Activated B cell treated with CpG ODN at 0.5 μM for 24 hours (primary cell): ENCODE results near the gene CLDN22. TPM values are rescaled to one million over a fixed set of nuclear protein-coding genes. Genes with fewer than 3 reads are reported as not detected.

Experiments
- ATAC-seq: fragments of 200-7000 bp; cut with Tn5 transposase; one replicate; pipeline ENCODE4 v1.10.0; 2021; ENCODE audit warnings: low read depth, mild to moderate bottlenecking, moderate library complexity
- CTCF ChIA-PET: fragments of 350-600 bp; sonication (Branson Sonifier 250); formaldehyde crosslinking; loops from one replicate; lab custom pipeline; 2021; ENCODE audit warnings: antibody characterized with exemption; lab: Charles Lee
- POLR2A ChIA-PET: fragments of 350-600 bp; sonication (Branson Sonifier 250); formaldehyde crosslinking; loops from one replicate; lab custom pipeline; 2021; ENCODE audit warnings: antibody characterized with exemption; lab: Charles Lee
- DNase-seq: peaks from one replicate; pipeline ENCODE4 v3.0.0; 2022
- H3K27ac Mint-ChIP-seq: one replicate; pipeline ENCODE4 v1.8.0; 2020; ENCODE audit warnings: mixed read lengths
- H3K27me3 Mint-ChIP-seq: one replicate; pipeline ENCODE4 v1.8.0; 2021; ENCODE audit warnings: mixed read lengths
- H3K36me3 Mint-ChIP-seq: one replicate; pipeline ENCODE4 v1.8.0; 2021; ENCODE audit warnings: low read depth, mixed read lengths
- H3K4me1 Mint-ChIP-seq: one replicate; pipeline ENCODE4 v1.8.0; 2021; ENCODE audit warnings: mixed read lengths
- H3K4me3 Mint-ChIP-seq: one replicate; pipeline ENCODE4 v1.8.0; 2020; ENCODE audit warnings: mild to moderate bottlenecking, mixed read lengths
- H3K9me3 Mint-ChIP-seq: one replicate; pipeline ENCODE4 v1.8.0; 2020; ENCODE audit warnings: mixed read lengths
- CTCF ChIP-seq: fragments of 200-600 bp; IDR thresholded peaks from one replicate; pipeline ENCODE4 v1.8.0; 2022; ENCODE audit warnings: antibody characterized with exemption, mild to moderate bottlenecking
- intact Hi-C: fragments of 100-400 bp; cut with micrococcal nuclease; formaldehyde crosslinking; loops from one replicate; pipeline ENCODE4 v1.15.1; 2024
- total RNA-seq: library from RNA; stranded (reverse); gene quantifications from 2 replicates; pipeline ENCODE4 v1.2.3, GENCODE V29; 2022

Gene CLDN22
- total RNA-seq, 1 donor from 2014 or later: not detected

DNA sequence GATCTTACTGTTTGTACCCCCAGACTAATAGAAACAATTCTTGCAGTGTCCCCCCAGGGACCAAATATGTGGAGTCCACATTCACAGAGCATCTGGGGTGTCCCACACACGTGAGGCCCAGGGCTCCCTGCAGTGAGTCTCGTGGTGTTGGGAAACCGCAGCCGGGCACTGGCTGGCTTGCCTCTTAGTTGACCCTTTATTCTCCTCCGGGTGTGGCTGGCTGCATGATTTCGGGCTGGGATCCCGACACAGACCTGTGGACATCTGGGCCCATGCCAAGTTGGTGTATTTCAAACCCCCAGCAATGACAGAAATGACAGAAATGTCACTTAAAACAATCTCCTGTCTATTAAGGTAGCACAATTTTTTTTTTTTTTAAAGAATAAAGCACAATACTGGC lies 17.8 kb upstream of the CLDN22 start:
- no peak for ATAC-seq
- ChIA-PET CTCF (no interaction called here), POLR2A (no interaction called here)
- H3K27ac Mint-ChIP-seq: no peak overlapping the region
- no peaks in the 10 kb centered on the region for H3K9me3 Mint-ChIP-seq
- peaks cover 13% of the 10 kb centered on the region for H3K27me3 Mint-ChIP-seq
- intact Hi-C loops: no loop called here
- no peaks in the 10 kb centered on the region for H3K36me3 Mint-ChIP-seq
- no peak overlapping the region for H3K4me3 Mint-ChIP-seq
- TF ChIP-seq CTCF: no peak
- DNase-seq: no peak
- no peaks in the 10 kb centered on the region for H3K4me1 Mint-ChIP-seq

GRCh38 chr4:183337349-183337748 lies 17.3 kb upstream of the CLDN22 start:
- Mint-ChIP-seq H3K27ac (no peak overlapping the region), H3K4me1 (no peaks in the 10 kb centered on the region), H3K9me3 (no peaks in the 10 kb centered on the region), H3K4me3 (no peak overlapping the region), H3K27me3 (peaks cover 14% of the 10 kb centered on the region), H3K36me3 (no peaks in the 10 kb centered on the region)
- TF ChIP-seq CTCF: no peak
- CTCF ChIA-PET: no interaction called here
- no peak for ATAC-seq
- POLR2A ChIA-PET: no interaction called here
- intact Hi-C loops: no loop called here
- no peak for DNase-seq

DNA sequence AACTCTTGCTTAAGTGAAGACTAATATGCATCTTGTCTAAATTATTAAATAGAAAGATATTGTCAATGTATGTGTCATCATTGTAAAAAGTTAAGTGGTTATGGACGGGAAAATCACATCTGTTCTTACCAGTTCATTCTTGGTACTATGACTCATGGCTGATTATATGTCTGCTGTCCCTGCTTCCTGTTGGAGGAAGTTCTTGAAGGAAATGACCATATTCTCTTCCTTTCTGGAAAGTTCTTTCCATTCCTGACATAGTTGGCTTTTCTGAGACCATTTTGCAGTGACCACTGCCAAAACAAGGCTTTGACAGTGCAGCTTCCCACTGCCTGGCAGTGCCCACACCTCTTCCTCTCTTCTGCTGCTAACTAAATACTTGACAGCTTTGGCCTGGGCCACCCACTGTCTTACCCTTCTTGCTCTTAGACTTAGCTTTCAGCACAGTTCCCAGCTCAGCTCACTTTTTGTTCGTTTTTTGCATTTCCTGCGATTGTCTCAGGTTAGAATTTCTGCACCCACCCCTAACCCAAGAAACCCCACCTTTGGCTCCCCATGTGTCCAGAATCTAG lies 15.4 kb upstream of the CLDN22 start:
- no peak for TF ChIP-seq CTCF
- Mint-ChIP-seq H3K9me3 (no peaks in the 10 kb centered on the region), H3K27me3 (peaks cover 14% of the 10 kb centered on the region), H3K36me3 (no peaks in the 10 kb centered on the region), H3K27ac (no peak overlapping the region), H3K4me1 (no peaks in the 10 kb centered on the region), H3K4me3 (no peak overlapping the region)
- ATAC-seq (no peak), DNase-seq (no peak)
- intact Hi-C loops: no loop called here
- ChIA-PET CTCF (no interaction called here), POLR2A (no interaction called here)

GRCh38 chr4:183333983-183334382 lies 13.9 kb upstream of the CLDN22 start:
- Mint-ChIP-seq H3K9me3 (no peaks in the 10 kb centered on the region), H3K27me3 (peaks cover 16% of the 10 kb centered on the region), H3K36me3 (no peaks in the 10 kb centered on the region), H3K27ac (no peak overlapping the region), H3K4me3 (no peak overlapping the region), H3K4me1 (no peaks in the 10 kb centered on the region)
- TF ChIP-seq CTCF: no peak
- POLR2A ChIA-PET: no interaction called here
- intact Hi-C loops: no loop called here
- ATAC-seq (no peak), DNase-seq (no peak)
- CTCF ChIA-PET: interaction anchor here (1.3 kb wide), 1 partner anchor 13 kb away, joined by 3 read pairs; no protein-coding TSS in a partner anchor

- CTCF ChIA-PET: interaction anchor here (1.3 kb wide), 1 partner anchor 12 kb away, joined by 3 read pairs; no protein-coding TSS in a partner anchor
- peaks cover 16% of the 10 kb centered on the region for H3K27me3 Mint-ChIP-seq
- POLR2A ChIA-PET: no interaction called here
These were observed 13.1 kb upstream of the CLDN22 start for GRCh38 chr4:183333202-183333601.

More at GRCh38 chr4:183333202-183333601, 13.1 kb upstream of the CLDN22 start:
- H3K4me1 Mint-ChIP-seq: no peaks in the 10 kb centered on the region
- H3K4me3 Mint-ChIP-seq: no peak overlapping the region
- intact Hi-C loops: no loop called here
- no peak for DNase-seq
- H3K9me3 Mint-ChIP-seq: no peaks in the 10 kb centered on the region
- H3K27ac Mint-ChIP-seq: no peak overlapping the region
- ATAC-seq: no peak
- no peak for TF ChIP-seq CTCF
- no peaks in the 10 kb centered on the region for H3K36me3 Mint-ChIP-seq
